Measurements from ENCODE around the gene KCTD3. TPM values are rescaled to one million over a fixed set of nuclear protein-coding genes. Genes with fewer than 3 reads are reported as not detected.

Gene KCTD3
- total and polyA plus RNA-seq, 2 of the 13 experiments (the other 11 are each of a cell fraction or from before 2014, with no cell fraction given), result 49.8 to 68.1 TPM

- peak; percentile 69; the same call in 1 of the 2 replicates for TF ChIP-seq SP4 (CRISPR knock-in tag; IDR thresholded peaks at IDR 0.05)
Measured at GRCh38 chr1:215567491-215568298, 591 bp downstream of the KCTD3 start (continued).

GRCh38 chr1:215568299-215568692 lies 1.2 kb downstream of the KCTD3 start:
- ATAC-seq (peak; percentile 25; the same call in 2 of the 3 replicates), FAIRE-seq (no peak), DNase-seq (ENCODE audit: low spot score) (no peak)
- no peaks in the 10 kb centered on the region for H3K9me3 ChIP-seq (ENCODE audit: low read length)
- H3K9ac ChIP-seq (ENCODE audit: insufficient read depth, low read depth, low read length), result peak overlapping the region; percentile 82
- H3K79me2 ChIP-seq (ENCODE audit: insufficient read depth, low read length), result peaks cover 65% of the 10 kb centered on the region
- peak overlapping the region; percentile 88 for H3K27ac ChIP-seq (ENCODE audit: extremely low read length, insufficient read depth, low read length)
- H3K4me2 ChIP-seq (ENCODE audit: low read depth, low read length), result peak overlapping the region; percentile 82
- H3K27me3 ChIP-seq (ENCODE audit: control insufficient read depth in 1 of 2, insufficient read depth in 2 of 2, low read length in 2 of 2), result no peaks in the 10 kb centered on the region; a peak in 1 of 5 replicates
- peak overlapping the region; percentile 85 to 92 (median 86) for H3K4me3 ChIP-seq (replicated peaks in 1 of 3; ENCODE audit: insufficient read depth in 1 of 3, low read depth in 2 of 3, low read length in 3 of 3)
- BruUV-seq (replicated peaks), result no TSS peak
- H2AFZ ChIP-seq (ENCODE audit: low read length), result no peak overlapping the region
- peak; percentile 33; the same call in 1 of the 2 replicates for TF ChIP-seq SIN3A (IDR thresholded peaks at IDR 0.05; ENCODE audit: borderline replicate concordance, low read depth, low read length)
- TF ChIP-seq ZNF333 (CRISPR knock-in tag; IDR thresholded peaks at IDR 0.05; ENCODE audit: borderline replicate concordance), result no peak
- in situ Hi-C loops (cut with HindIII; ENCODE audit: extremely low pct_ligation_motif_present, low pct_unique_long_range_greater_than_20kb) (no loop called here), intact Hi-C loops (cut with micrococcal nuclease; ENCODE audit: unreplicated experiment) (loop anchor here (2.0 kb wide), 1 partner anchor 37 kb away; no protein-coding TSS in a partner anchor)
- peaks cover 24% of the 10 kb centered on the region for H4K20me1 ChIP-seq (ENCODE audit: insufficient read depth, low read length)
- 0% methylated on average over 4 of the region's 5 CpGs for WGBS (ENCODE audit: low lambda C conversion rate)
- POLR2A ChIA-PET, result interaction anchor here (4.7 kb wide), 1 partner anchor 10 kb away, joined by 39 read pairs; no protein-coding TSS in a partner anchor
- CTCF ChIA-PET (ENCODE audit: low intra/inter-chr PET ratio, low total read pairs), result no interaction called here
- H3K4me1 ChIP-seq (ENCODE audit: insufficient read depth, low read length), result peaks cover 48% of the 10 kb centered on the region
- no peaks in the 10 kb centered on the region for H3K36me3 ChIP-seq (replicated peaks in 1 of 2; ENCODE audit: control insufficient read depth in 1 of 2, insufficient read depth in 2 of 2, low read length in 2 of 2)

Data from HepG2 (cell line).